Subcutaneous adipose tissue (tissue), 4 donors: ENCODE measurements around the gene MYOM1. TPM values are rescaled to one million over a fixed set of nuclear protein-coding genes. Genes with fewer than 3 reads are reported as not detected.

Source experiments
- CTCF ChIP-seq: fragments of 450-650 bp; IDR thresholded peaks from one replicate; pipeline ENCODE4 v1.5.1; 2016; ENCODE audit warnings: low read depth, mild to moderate bottlenecking, control low read depth, antibody characterized with exemption, moderate library complexity
- total RNA-seq, 4 donors: library from RNA; depleted of rRNA; stranded (reverse); fragments of >200 nt; gene quantifications; one replicate each; pipeline ENCODE4 v1.1.0, GENCODE V29; 2016

MYOM1 gene
- total RNA-seq, 4 donors from 2014 or later, result 3.7 to 14.1 (median 6.6) TPM

GRCh38 chr18:3162181-3162580 lies 57.6 kb downstream of the MYOM1 start:
- no peak for TF ChIP-seq CTCF

GRCh38 chr18:3159830-3160229 lies 59.9 kb downstream of the MYOM1 start:
- no peak for TF ChIP-seq CTCF

- TF ChIP-seq CTCF, result no peak
Observed at GRCh38 chr18:3157606-3158005, 62.2 kb downstream of the MYOM1 start.

GRCh38 chr18:3157086-3157485 lies 62.7 kb downstream of the MYOM1 start:
- TF ChIP-seq CTCF, result no peak

GRCh38 chr18:3156325-3156640 lies 63.5 kb downstream of the MYOM1 start:
- TF ChIP-seq CTCF, result no peak

- TF ChIP-seq CTCF, result no peak
Observed at GRCh38 chr18:3154214-3154613, 65.6 kb downstream of the MYOM1 start.

- no peak for TF ChIP-seq CTCF
Observed at GRCh38 chr18:3153107-3153704, 66.6 kb downstream of the MYOM1 start.
